K562 (cell line): ENCODE results near the gene PI4KA. TPM values are rescaled to one million over a fixed set of nuclear protein-coding genes. Genes with fewer than 3 reads are reported as not detected.

Experiments used
- ADNP ChIP-seq: fragments of 200-800 bp; sonication (Bioruptor generic); IDR thresholded peaks from 2 replicates; pipeline ENCODE4 v1.6.1; 2016; ENCODE audit warnings: missing genetic modification characterization, missing compliant biosample characterization
- BDP1 ChIP-seq: IDR thresholded peaks from 3 replicates; pipeline ENCODE4 v1.6.1; 2011; ENCODE audit not compliant: insufficient read length, insufficient read depth
- CC2D1A ChIP-seq: fragments of 450-650 bp; IDR thresholded peaks from 2 replicates; pipeline ENCODE4 v1.6.1; 2017; ENCODE audit warnings: mild to moderate bottlenecking
- CXXC5 ChIP-seq: fragments of 250-450 bp; sonication (Bioruptor Pico); IDR thresholded peaks from 2 replicates; pipeline ENCODE4 v1.8.0; 2022; ENCODE audit warnings: inconsistent platforms, mild to moderate bottlenecking, moderate library complexity
- ELF2 ChIP-seq: fragments of 250-450 bp; sonication (Bioruptor Pico); IDR thresholded peaks from 2 replicates; pipeline ENCODE4 v1.5.0; 2021; ENCODE audit warnings: mild to moderate bottlenecking
- GABPB1 ChIP-seq: sonication (generic); formaldehyde crosslinking; IDR thresholded peaks from 2 replicates; pipeline ENCODE4 v1.8.0; 2022; ENCODE audit warnings: mild to moderate bottlenecking, missing genetic modification reagents
- GTF2F1 ChIP-seq: IDR thresholded peaks from 2 replicates; pipeline ENCODE4 v1.6.1; 2011; ENCODE audit warnings: low read depth, low read length, improper control_type of control experiment
- MCM3 ChIP-seq: fragments of 450-650 bp; IDR thresholded peaks from 2 replicates; pipeline ENCODE4 v1.6.1; 2016
- MEIS2 ChIP-seq: fragments of 450-650 bp; IDR thresholded peaks from 2 replicates; pipeline ENCODE4 v1.6.1; 2014; ENCODE audit warnings: mild to moderate bottlenecking; ENCODE audit not compliant: partially characterized antibody
- MXD1 ChIP-seq: fragments of 250-450 bp; sonication (Bioruptor Pico); IDR thresholded peaks from 2 replicates; pipeline ENCODE4 v1.8.0; 2021; ENCODE audit warnings: borderline replicate concordance, mild to moderate bottlenecking, moderate library complexity; ENCODE audit not compliant: poor library complexity, severe bottlenecking
- RUNX1 ChIP-seq: sonication (generic); IDR thresholded peaks from 2 replicates; pipeline ENCODE4 v1.6.1; 2016; ENCODE audit warnings: antibody characterized with exemption, low read depth
- ZNF134 ChIP-seq: fragments of 250-450 bp; sonication (Bioruptor Pico); conservative IDR thresholded peaks from 2 replicates; pipeline ENCODE4 v1.4.0; 2020
- ZNF140 ChIP-seq: fragments of 250-450 bp; sonication (Bioruptor Pico); IDR thresholded peaks from 2 replicates; pipeline ENCODE4 v1.8.0; 2021; ENCODE audit warnings: moderate library complexity, mild to moderate bottlenecking, inconsistent platforms
- ZNF274 ChIP-seq: IDR thresholded peaks from 2 replicates; pipeline ENCODE4 v1.6.1; 2011; ENCODE audit warnings: low read depth, mild to moderate bottlenecking, low read length, moderate library complexity, borderline replicate concordance
- ZNF507 ChIP-seq: conservative IDR thresholded peaks from 2 replicates; pipeline ENCODE4 v1.6.1; 2017; ENCODE audit warnings: missing genetic modification characterization, missing compliant biosample characterization
- ZNF561 ChIP-seq: fragments of 450-650 bp; formaldehyde crosslinking; conservative IDR thresholded peaks from 2 replicates; pipeline ENCODE4 v1.4.0; 2020; ENCODE audit warnings: mild to moderate bottlenecking, moderate library complexity
- polyA plus RNA-seq, 8 experiments: library from polyadenylated mRNA; depleted of rRNA in 4 of 8; stranded (reverse) in 5 of 8; unstranded in 3 of 8; fragments of >200 nt; fragmentation: Nextera tagmentation in 2 of 8; fragmentation: Illumina TruSeq in 1 of 8; extraction: Ambion mirVana in 2 of 8; extraction: Trizol in 1 of 8; gene quantifications; 2 replicates each; pipeline versions ENCODE4 v1.2.1 to v1.2.3, GENCODE V29; 2011 to 2014; ENCODE audit warnings: inconsistent platforms in 1 of 8, missing spikeins in 1 of 8
- total RNA-seq, 7 experiments: library from RNA; depleted of rRNA in 6 of 7; stranded (reverse); fragments of >200 nt in 6 of 7; fragmentation: Illumina TruSeq in 2 of 7; extraction: Trizol in 2 of 7; gene quantifications; 2 replicates each; pipeline versions ENCODE4 v1.2.1 to v1.2.3, GENCODE V29; 2011 to 2021; ENCODE audit warnings: low replicate concordance in 1 of 7
- TF ChIP-seq, protein P1 (sequence below), 2 experiments: fragments of 450-650 bp in 1 of 2; sonication (generic) in 1 of 2; formaldehyde crosslinking; conservative IDR thresholded peaks; 2 replicates each; pipeline versions ENCODE4 v1.4.0 to v1.8.1; 2020 to 2022; ENCODE audit warnings: mild to moderate bottlenecking in 1 of 2, missing genetic modification reagents in 1 of 2
- TF ChIP-seq, protein P2 (sequence below): sonication (generic); formaldehyde crosslinking; IDR thresholded peaks from 2 replicates; pipeline ENCODE4 v1.8.0; 2022; ENCODE audit warnings: missing genetic modification reagents, mild to moderate bottlenecking, borderline replicate concordance
- TF ChIP-seq, protein P3 (sequence below), 3 experiments: IDR thresholded peaks in 2 of 3; conservative IDR thresholded peaks in 1 of 3; 2 replicates each; pipeline ENCODE4 v1.5.1; 2011 to 2012; ENCODE audit warnings: low read length in 3 of 3, mild to moderate bottlenecking in 3 of 3, control low read depth in 2 of 3, improper control_type of control experiment in 1 of 3, inconsistent platforms in 1 of 3, low read depth in 1 of 3, mixed read lengths in 1 of 3, moderate library complexity in 1 of 3; ENCODE audit not compliant: insufficient read depth in 2 of 3
- TF ChIP-seq, protein P4 (sequence below): fragments of 450-650 bp; formaldehyde crosslinking; IDR thresholded peaks from 2 replicates; pipeline ENCODE4 v1.4.0; 2020; ENCODE audit warnings: mild to moderate bottlenecking, moderate library complexity

The PI4KA gene
- total and polyA plus RNA-seq, 9 of the 15 experiments (the other 6 are each of a cell fraction or from before 2014, with no cell fraction given) = 7.3 to 187 (median 84.7) TPM

DNA sequence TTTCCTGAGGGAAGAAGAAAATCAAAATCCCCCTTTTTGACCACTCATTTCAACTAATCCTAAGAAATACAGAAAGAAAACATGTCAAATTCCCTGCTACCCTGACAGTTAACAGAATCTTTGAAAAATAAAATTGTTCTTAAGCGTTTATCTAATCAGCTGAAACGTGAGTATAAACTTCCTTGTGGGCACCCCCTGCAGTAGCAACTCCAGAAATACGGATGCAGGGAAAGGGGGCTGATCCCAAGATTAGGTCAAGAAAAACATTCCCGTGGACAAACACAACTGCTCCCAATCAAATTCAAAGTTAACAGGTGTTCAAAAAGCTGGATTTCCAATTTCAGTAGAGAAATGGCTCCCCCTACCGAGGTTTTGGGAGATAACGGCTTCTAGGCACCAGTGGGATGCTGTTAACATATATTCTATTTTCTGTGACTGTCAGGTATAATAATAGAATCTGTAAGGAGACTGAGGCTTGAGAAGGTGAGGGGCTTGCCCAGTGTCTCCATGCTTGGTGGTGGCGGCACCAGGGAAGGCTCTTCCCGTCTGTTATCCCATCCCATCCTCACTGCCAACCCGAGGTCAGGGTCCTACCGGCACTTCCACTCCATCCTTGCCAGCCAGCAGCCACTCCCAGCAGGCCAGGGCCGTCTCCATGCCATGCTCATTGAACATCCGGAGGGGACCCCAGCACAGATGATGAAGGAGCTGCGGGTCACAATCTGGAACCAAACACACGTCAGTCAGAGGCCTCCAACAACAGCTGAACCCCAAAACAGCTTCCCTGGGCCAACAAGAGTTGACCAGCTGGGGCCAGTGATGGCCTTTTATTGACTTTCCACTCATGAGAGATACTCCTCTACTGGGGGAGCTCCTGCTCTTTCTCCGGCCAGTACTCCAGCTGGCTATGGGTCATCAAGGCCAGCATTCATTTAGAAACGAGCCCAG is 116.7 kb downstream of the PI4KA start (continued):
- TF ChIP-seq, protein P1, sequence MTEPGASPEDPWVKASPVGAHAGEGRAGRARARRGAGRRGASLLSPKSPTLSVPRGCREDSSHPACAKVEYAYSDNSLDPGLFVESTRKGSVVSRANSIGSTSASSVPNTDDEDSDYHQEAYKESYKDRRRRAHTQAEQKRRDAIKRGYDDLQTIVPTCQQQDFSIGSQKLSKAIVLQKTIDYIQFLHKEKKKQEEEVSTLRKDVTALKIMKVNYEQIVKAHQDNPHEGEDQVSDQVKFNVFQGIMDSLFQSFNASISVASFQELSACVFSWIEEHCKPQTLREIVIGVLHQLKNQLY (CRISPR knock-in tag; conservative IDR thresholded peaks at IDR 0.05) = 0 out of 4 replicates have a peak, but pooled peaks of 1 of the 2 experiments have one; percentile 15
- TF ChIP-seq ZNF561 (CRISPR knock-in tag) (no peak), ZNF507 (tag) (no peak), CXXC5 (CRISPR knock-in tag) (no peak), MXD1 (CRISPR knock-in tag) (peak; percentile 19), RUNX1 (0 out of 2 replicates have a peak, but pooled peaks have one; percentile 9), BDP1 (no peak), CC2D1A (peak; percentile 84), ADNP (tag) (no peak), ELF2 (0 out of 2 replicates have a peak, but pooled peaks have one; percentile 43), GTF2F1 (no peak), ZNF134 (CRISPR knock-in tag) (no peak), ZNF140 (CRISPR knock-in tag) (no peak), ZNF274 (no peak), GABPB1 (CRISPR knock-in tag) (0 out of 2 replicates have a peak, but pooled peaks have one; percentile 33), MCM3 (no peak), MEIS2 (no peak)
- TF ChIP-seq, protein P2, sequence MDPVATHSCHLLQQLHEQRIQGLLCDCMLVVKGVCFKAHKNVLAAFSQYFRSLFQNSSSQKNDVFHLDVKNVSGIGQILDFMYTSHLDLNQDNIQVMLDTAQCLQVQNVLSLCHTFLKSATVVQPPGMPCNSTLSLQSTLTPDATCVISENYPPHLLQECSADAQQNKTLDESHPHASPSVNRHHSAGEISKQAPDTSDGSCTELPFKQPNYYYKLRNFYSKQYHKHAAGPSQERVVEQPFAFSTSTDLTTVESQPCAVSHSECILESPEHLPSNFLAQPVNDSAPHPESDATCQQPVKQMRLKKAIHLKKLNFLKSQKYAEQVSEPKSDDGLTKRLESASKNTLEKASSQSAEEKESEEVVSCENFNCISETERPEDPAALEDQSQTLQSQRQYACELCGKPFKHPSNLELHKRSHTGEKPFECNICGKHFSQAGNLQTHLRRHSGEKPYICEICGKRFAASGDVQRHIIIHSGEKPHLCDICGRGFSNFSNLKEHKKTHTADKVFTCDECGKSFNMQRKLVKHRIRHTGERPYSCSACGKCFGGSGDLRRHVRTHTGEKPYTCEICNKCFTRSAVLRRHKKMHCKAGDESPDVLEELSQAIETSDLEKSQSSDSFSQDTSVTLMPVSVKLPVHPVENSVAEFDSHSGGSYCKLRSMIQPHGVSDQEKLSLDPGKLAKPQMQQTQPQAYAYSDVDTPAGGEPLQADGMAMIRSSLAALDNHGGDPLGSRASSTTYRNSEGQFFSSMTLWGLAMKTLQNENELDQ = no peak
- TF ChIP-seq, protein P3, sequence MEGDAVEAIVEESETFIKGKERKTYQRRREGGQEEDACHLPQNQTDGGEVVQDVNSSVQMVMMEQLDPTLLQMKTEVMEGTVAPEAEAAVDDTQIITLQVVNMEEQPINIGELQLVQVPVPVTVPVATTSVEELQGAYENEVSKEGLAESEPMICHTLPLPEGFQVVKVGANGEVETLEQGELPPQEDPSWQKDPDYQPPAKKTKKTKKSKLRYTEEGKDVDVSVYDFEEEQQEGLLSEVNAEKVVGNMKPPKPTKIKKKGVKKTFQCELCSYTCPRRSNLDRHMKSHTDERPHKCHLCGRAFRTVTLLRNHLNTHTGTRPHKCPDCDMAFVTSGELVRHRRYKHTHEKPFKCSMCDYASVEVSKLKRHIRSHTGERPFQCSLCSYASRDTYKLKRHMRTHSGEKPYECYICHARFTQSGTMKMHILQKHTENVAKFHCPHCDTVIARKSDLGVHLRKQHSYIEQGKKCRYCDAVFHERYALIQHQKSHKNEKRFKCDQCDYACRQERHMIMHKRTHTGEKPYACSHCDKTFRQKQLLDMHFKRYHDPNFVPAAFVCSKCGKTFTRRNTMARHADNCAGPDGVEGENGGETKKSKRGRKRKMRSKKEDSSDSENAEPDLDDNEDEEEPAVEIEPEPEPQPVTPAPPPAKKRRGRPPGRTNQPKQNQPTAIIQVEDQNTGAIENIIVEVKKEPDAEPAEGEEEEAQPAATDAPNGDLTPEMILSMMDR (IDR thresholded peaks at IDR 0.05 in 2 of 3, conservative IDR thresholded peaks at IDR 0.05 in 1 of 3; ENCODE audit: insufficient read depth in 2 of 3, low read depth in 1 of 3, low read length in 3 of 3) = peak; percentile 94 to 100 (median 99)
- TF ChIP-seq, protein P4, sequence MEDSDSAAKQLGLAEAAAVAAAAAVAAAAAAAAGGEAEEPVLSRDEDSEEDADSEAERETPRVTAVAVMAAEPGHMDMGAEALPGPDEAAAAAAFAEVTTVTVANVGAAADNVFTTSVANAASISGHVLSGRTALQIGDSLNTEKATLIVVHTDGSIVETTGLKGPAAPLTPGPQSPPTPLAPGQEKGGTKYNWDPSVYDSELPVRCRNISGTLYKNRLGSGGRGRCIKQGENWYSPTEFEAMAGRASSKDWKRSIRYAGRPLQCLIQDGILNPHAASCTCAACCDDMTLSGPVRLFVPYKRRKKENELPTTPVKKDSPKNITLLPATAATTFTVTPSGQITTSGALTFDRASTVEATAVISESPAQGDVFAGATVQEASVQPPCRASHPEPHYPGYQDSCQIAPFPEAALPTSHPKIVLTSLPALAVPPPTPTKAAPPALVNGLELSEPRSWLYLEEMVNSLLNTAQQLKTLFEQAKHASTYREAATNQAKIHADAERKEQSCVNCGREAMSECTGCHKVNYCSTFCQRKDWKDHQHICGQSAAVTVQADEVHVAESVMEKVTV = peak; percentile 61; the same call in 1 of the 2 replicates
